ENCODE measurements around the gene FANCC.
A peak's percentile ranks its signal among the peaks of the same experiment; 100 is the strongest.

DNA sequence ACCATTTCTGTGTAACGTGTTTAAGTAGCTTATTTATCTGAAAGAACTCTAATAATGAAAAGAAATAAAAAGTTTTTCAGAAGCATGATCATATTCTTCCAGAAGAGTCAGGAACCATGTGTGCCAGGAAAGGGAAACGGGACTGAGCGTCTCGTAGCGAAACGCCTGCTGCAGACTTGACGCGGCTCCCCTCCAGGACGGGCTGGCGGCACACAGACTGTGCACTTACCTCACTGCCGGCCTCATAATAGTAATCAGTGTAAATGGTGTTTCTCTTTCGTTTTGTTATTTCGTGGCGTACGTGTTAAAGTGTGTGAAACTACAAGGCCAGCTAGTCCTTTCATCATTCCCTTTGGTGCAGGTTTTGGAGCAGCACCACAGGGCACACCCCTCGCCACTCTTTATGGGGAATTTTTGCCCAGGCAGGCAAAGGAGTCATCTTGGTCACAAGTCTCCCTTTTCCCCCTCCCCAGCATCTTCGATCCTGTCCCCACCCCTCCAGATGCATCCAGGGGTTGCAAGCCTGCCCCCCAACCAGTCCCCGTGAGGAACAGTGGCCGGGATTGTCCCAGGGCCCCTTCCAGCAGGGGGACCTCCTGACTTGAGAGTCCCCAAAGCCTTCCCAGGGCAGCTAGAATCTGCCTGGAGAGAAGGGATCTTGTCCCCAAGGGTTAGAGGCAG lies 233.1 kb downstream of the FANCC start:
- TF ChIP-seq, protein P1, sequence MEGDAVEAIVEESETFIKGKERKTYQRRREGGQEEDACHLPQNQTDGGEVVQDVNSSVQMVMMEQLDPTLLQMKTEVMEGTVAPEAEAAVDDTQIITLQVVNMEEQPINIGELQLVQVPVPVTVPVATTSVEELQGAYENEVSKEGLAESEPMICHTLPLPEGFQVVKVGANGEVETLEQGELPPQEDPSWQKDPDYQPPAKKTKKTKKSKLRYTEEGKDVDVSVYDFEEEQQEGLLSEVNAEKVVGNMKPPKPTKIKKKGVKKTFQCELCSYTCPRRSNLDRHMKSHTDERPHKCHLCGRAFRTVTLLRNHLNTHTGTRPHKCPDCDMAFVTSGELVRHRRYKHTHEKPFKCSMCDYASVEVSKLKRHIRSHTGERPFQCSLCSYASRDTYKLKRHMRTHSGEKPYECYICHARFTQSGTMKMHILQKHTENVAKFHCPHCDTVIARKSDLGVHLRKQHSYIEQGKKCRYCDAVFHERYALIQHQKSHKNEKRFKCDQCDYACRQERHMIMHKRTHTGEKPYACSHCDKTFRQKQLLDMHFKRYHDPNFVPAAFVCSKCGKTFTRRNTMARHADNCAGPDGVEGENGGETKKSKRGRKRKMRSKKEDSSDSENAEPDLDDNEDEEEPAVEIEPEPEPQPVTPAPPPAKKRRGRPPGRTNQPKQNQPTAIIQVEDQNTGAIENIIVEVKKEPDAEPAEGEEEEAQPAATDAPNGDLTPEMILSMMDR (IDR thresholded peaks at IDR 0.05), result no peak
- peak; percentile 51 for TF ChIP-seq POLR2A (IDR thresholded peaks at IDR 0.05)
